Right lobe of liver (tissue), 6 donors: ENCODE data around the gene PAN2. TPM values are rescaled to one million over a fixed set of nuclear protein-coding genes. Genes with fewer than 3 reads are reported as not detected.
A peak's percentile ranks its signal among the peaks of the same experiment; 100 is the strongest.

Experiments used
- ATAC-seq, 4 donors: fragments of 200-7000 bp; cut with Tn5 transposase; one replicate each; pipeline ENCODE4 v1.9.1; 2020; ENCODE audit warnings: mild to moderate bottlenecking in 4 of 4, moderate library complexity in 4 of 4
- DNase-seq, 3 donors: peaks; one replicate each; pipeline ENCODE4 v3.0.0-alpha.2; 2020
- H3K27ac ChIP-seq, 3 donors: fragments of 200-600 bp; one replicate each; pipeline ENCODE4 v1.8.0; 2022
- H3K27me3 ChIP-seq, 2 donors: fragments of 200-600 bp; one replicate each; pipeline ENCODE4 v1.8.0; 2022
- H3K36me3 ChIP-seq, 4 donors: fragments of 200-600 bp; sonication (generic) in 1 of 4; one replicate each; pipeline versions ENCODE4 v1.5.1 to v1.8.0; 2017 to 2022; ENCODE audit warnings: control low read depth in 1 of 4
- H3K4me1 ChIP-seq, 4 donors: fragments of 200-600 bp; sonication (generic) in 1 of 4; one replicate each; pipeline versions ENCODE4 v1.5.1 to v1.8.0; 2017 to 2022; ENCODE audit warnings: control low read depth in 1 of 4
- H3K4me3 ChIP-seq, 3 donors: fragments of 200-600 bp; one replicate each; pipeline ENCODE4 v1.8.0; 2022
- H3K9me3 ChIP-seq, 4 donors: fragments of 200-600 bp; sonication (generic) in 1 of 4; one replicate each; pipeline versions ENCODE4 v1.5.1 to v1.8.0; 2017 to 2022; ENCODE audit warnings: control low read depth in 1 of 4
- POLR2A ChIP-seq: fragments of 450-650 bp; IDR thresholded peaks from one replicate; pipeline ENCODE4 v1.6.1; 2017; ENCODE audit warnings: antibody characterized with exemption, mild to moderate bottlenecking
- WGBS: methylation state at CpG from one replicate; pipeline ENCODE4 v1.1.6; 2018; ENCODE audit warnings: low coverage, low lambda C conversion rate; ENCODE audit not compliant: insufficient coverage; ENCODE audit errors: missing lambda C conversion rate; 5-methylcytosine and 5-hydroxymethylcytosine counted together
- intact Hi-C, 2 donors: fragments of 100-400 bp; cut with DNase I; formaldehyde crosslinking; loops; one replicate each; pipeline versions ENCODE4 v1.11.2 to v1.14.1; 2022
- total RNA-seq, 6 experiments: library from RNA; depleted of rRNA in 2 of 6; stranded (reverse); fragments of >200 nt in 2 of 6; fragmentation: NEBNext Ultra II Directional in 3 of 6; extraction: Animal tissue kit (Norgen Biotek cat#: 25700) in 3 of 6; gene quantifications; one replicate each; pipeline versions ENCODE4 v1.1.0 to v1.2.4, GENCODE V29; 2016 to 2023
- TF ChIP-seq, protein P1 (sequence below), 4 donors: fragments of 200-600 bp in 3 of 4; fragments of 450-650 bp in 1 of 4; IDR thresholded peaks; one replicate each; pipeline versions ENCODE4 v1.5.1 to v1.8.0; 2016 to 2022; ENCODE audit warnings: antibody characterized with exemption in 4 of 4, mild to moderate bottlenecking in 2 of 4
- donor health status: DM: no; HTN: yes; CAD: no.
- donor health status: DM: no; HTN: no; CAD: no.
- donor health status: DM: no; HTN: no; CAD: no.
- donor health status: DM: no; HTN: yes; CAD: no.
- donor health status: DM: no; HTN: yes; CAD: no.

Gene PAN2
- total RNA-seq, 6 experiments from 2014 or later: 21.7 to 109 (median 57.7) TPM

DNA sequence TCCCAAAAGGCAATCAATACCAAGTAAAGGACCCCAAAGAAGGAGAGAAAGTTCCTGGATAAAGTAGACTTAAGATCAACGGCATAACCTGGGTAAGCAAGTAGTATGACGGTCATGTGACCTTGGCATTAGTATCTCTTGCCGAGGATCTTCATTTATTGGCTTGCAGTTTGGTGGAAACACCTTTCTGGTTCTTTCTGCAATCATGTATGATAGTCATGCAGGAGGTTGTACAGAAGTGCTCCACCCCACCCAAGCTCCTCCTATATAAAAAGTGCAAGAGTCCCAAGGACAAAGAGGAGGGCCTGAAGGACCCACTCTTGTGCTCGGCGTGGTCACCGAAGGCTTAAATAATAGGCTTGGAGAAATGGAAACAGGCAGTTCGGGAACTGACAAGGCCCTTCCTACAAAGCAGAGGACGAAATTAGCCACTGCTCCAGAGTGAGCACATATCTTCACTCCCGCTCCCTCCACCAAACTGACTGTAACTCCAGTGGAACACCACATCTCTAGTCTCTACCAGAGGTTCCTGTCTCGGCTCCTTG is 34.4 kb downstream of the PAN2 start:
- no peak for TF ChIP-seq POLR2A
- TF ChIP-seq, protein P1, sequence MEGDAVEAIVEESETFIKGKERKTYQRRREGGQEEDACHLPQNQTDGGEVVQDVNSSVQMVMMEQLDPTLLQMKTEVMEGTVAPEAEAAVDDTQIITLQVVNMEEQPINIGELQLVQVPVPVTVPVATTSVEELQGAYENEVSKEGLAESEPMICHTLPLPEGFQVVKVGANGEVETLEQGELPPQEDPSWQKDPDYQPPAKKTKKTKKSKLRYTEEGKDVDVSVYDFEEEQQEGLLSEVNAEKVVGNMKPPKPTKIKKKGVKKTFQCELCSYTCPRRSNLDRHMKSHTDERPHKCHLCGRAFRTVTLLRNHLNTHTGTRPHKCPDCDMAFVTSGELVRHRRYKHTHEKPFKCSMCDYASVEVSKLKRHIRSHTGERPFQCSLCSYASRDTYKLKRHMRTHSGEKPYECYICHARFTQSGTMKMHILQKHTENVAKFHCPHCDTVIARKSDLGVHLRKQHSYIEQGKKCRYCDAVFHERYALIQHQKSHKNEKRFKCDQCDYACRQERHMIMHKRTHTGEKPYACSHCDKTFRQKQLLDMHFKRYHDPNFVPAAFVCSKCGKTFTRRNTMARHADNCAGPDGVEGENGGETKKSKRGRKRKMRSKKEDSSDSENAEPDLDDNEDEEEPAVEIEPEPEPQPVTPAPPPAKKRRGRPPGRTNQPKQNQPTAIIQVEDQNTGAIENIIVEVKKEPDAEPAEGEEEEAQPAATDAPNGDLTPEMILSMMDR (IDR thresholded peaks at IDR 0.05): no peak
- Histone ChIP-seq H3K4me1 (peaks cover 0 to 71% (median 22%) of the 10 kb centered on the region in 4 donors), H3K27ac (peak overlapping the region; percentile 46 to 96 (median 92)), H3K9me3 (no peaks in the 10 kb centered on the region), H3K36me3 (peaks cover 0 to 5% (median 0%) of the 10 kb centered on the region in 4 donors), H3K27me3 (no peaks in the 10 kb centered on the region), H3K4me3 (peak overlapping the region; percentile 79 to 99 (median 94))
- ATAC-seq: peak in 3 of 4 donors; percentile 0 to 1 (median 0)
- DNase-seq: no peak
- WGBS: 0% methylated on average over 8 of the region's 10 CpGs
- intact Hi-C loops: no loop called here

DNA sequence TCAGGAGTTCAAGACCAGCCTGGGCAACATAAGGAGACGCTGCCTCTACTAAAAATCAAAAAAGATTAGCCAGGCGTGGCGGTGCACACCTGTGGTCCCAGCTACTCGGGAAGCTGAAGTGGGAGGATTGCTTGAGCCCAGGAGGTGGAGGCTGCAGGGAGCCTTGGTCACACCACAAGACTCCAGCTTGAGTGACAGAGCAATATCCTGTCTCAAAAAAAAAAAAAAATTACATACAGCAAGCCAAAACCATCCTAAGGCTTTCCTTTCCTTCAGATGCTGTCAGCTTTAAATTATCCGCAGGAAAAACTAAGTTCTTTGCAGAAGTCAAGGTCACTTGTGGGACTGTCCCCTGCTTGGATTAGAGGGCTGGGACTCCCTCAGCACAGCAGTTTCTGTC is 35.0 kb downstream of the PAN2 start:
- DNase-seq (no peak), ATAC-seq (no peak)
- TF ChIP-seq POLR2A: no peak
- TF ChIP-seq, protein P1 (IDR thresholded peaks at IDR 0.05): no peak
- Histone ChIP-seq H3K4me1 (peaks cover 0 to 77% (median 23%) of the 10 kb centered on the region in 4 donors), H3K4me3 (peak overlapping the region; percentile 79 to 99 (median 94)), H3K9me3 (no peaks in the 10 kb centered on the region), H3K27ac (peak overlapping the region in 1 of 3 donors; percentile 96), H3K36me3 (peaks cover 0 to 5% (median 0%) of the 10 kb centered on the region in 4 donors), H3K27me3 (no peaks in the 10 kb centered on the region)
- 21% methylated on average over 3 of the region's 5 CpGs for WGBS
- intact Hi-C loops: no loop called here

DNA sequence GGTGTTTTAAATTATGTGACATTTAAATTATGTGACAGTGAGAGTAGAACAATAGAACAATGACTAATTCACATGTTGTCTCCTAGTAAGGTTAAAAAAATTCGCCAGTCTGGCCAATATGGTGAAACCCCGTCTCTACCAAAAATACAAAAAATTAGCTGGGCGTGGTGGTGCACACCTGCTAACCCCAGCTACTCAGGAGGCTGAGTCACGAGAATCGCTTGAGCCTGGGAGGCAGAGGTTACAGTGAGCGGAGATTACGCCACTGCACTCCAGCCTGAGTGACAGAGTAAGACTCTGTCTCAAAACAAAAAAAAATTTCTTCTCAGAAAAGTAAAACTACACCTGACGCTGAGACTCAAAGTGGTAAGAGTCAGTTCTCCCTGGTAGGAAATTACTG is 36.4 kb downstream of the PAN2 start:
- ATAC-seq: no peak
- peaks cover 0 to 76% (median 18%) of the 10 kb centered on the region in 4 donors for H3K4me1 ChIP-seq
- 78% methylated on average over 8 of the region's 8 CpGs for WGBS
- H3K27me3 ChIP-seq: no peaks in the 10 kb centered on the region
- H3K36me3 ChIP-seq: peaks cover 0 to 5% (median 0%) of the 10 kb centered on the region in 4 donors
- DNase-seq: no peak
- no peaks in the 10 kb centered on the region for H3K9me3 ChIP-seq
- intact Hi-C loops: no loop called here
- TF ChIP-seq POLR2A: no peak
- TF ChIP-seq, protein P1 (IDR thresholded peaks at IDR 0.05): no peak
- no peak overlapping the region for H3K4me3 ChIP-seq
- peak overlapping the region in 1 of 3 donors; percentile 3 for H3K27ac ChIP-seq

DNA sequence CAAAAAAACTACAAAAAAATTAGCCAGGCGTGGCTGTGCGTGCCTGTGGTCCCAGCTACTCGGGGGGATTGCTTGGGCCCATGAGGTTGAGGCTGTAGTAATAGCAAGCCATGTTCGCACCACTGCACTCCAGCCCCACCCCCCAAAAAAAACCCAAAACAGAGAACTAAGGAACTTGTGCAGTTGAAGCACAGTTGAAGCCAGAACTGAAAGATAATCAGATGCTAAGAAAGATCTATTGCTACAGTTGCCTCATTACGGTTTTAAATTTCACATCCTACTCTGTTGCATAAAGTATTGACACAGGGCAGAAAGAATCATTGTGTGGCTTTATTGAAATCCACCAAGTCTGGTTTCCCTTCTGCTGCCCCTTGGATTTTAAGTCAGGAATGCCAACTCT is 37.5 kb downstream of the PAN2 start:
- H3K27me3 ChIP-seq: no peaks in the 10 kb centered on the region
- H3K4me1 ChIP-seq: peaks cover 0 to 77% (median 14%) of the 10 kb centered on the region in 4 donors
- H3K4me3 ChIP-seq: no peak overlapping the region
- no peak overlapping the region for H3K27ac ChIP-seq
- ATAC-seq (no peak), DNase-seq (no peak)
- no peaks in the 10 kb centered on the region for H3K9me3 ChIP-seq
- intact Hi-C loops: no loop called here
- WGBS: 38% methylated on average over 3 of the region's 5 CpGs
- TF ChIP-seq, protein P1 (IDR thresholded peaks at IDR 0.05): no peak
- TF ChIP-seq POLR2A: no peak
- H3K36me3 ChIP-seq: peaks cover 0 to 8% (median 1%) of the 10 kb centered on the region in 4 donors
